WTC11 (cell line): Measurements from ENCODE around the gene FHOD3. TPM values are rescaled to one million over a fixed set of nuclear protein-coding genes. Genes with fewer than 3 reads are reported as not detected.

Source experiments
- ATAC-seq: fragments of 200-7000 bp; cut with Tn5 transposase; 2 replicates; pipeline ENCODE4 v1.10.0; 2021; ENCODE audit warnings: mild to moderate bottlenecking, moderate library complexity
- CTCF ChIA-PET: fragments of 300-600 bp; sonication (Branson Sonifier 250); formaldehyde crosslinking; loops from one replicate; lab custom pipeline; 2021; ENCODE audit warnings: antibody characterized with exemption; lab: Charles Lee
- POLR2A ChIA-PET: fragments of 350-600 bp; sonication (Branson Sonifier 250); formaldehyde crosslinking; loops from one replicate; lab custom pipeline; 2021; ENCODE audit warnings: antibody characterized with exemption; lab: Charles Lee
- DNase-seq: peaks from one replicate; pipeline ENCODE4 v3.0.0; 2021; ENCODE audit warnings: low spot score
- H3K27ac Mint-ChIP-seq: 2 replicates; pipeline ENCODE4 v1.8.0; 2021; ENCODE audit warnings: mixed read lengths
- H3K27me3 Mint-ChIP-seq: 2 replicates; pipeline ENCODE4 v1.8.0; 2021; ENCODE audit warnings: low read depth, mild to moderate bottlenecking, moderate library complexity, mixed read lengths
- H3K36me3 Mint-ChIP-seq: 2 replicates; pipeline ENCODE4 v1.8.0; 2021; ENCODE audit warnings: mixed read lengths
- H3K4me1 Mint-ChIP-seq: 2 replicates; pipeline ENCODE4 v1.8.0; 2022; ENCODE audit warnings: mixed read lengths
- H3K4me3 Mint-ChIP-seq: 2 replicates; pipeline ENCODE4 v1.8.0; 2021; ENCODE audit warnings: mild to moderate bottlenecking, moderate library complexity, mixed read lengths
- H3K9me3 Mint-ChIP-seq: 2 replicates; pipeline ENCODE4 v1.8.0; 2021; ENCODE audit warnings: mixed read lengths
- ETV6 ChIP-seq: sonication (generic); formaldehyde crosslinking; IDR thresholded peaks from 2 replicates; pipeline ENCODE4 v1.8.1; 2022; ENCODE audit warnings: mild to moderate bottlenecking, missing genetic modification reagents
- FOXJ3 ChIP-seq: sonication (generic); formaldehyde crosslinking; IDR thresholded peaks from 2 replicates; pipeline ENCODE4 v1.9.0; 2021; ENCODE audit warnings: missing genetic modification reagents, mild to moderate bottlenecking, borderline replicate concordance
- FOXP1 ChIP-seq: sonication (generic); formaldehyde crosslinking; IDR thresholded peaks from 2 replicates; pipeline ENCODE4 v1.8.0; 2022; ENCODE audit warnings: missing genetic modification reagents, mild to moderate bottlenecking, moderate library complexity, borderline replicate concordance
- IRF1 ChIP-seq: sonication (generic); formaldehyde crosslinking; IDR thresholded peaks from 2 replicates; pipeline ENCODE4 v1.8.0; 2023; ENCODE audit warnings: missing genetic modification reagents
- MAX ChIP-seq: sonication (generic); formaldehyde crosslinking; IDR thresholded peaks from 2 replicates; pipeline ENCODE4 v1.8.0; 2022; ENCODE audit warnings: mild to moderate bottlenecking, missing genetic modification reagents
- NFE2L1 ChIP-seq: sonication (generic); formaldehyde crosslinking; IDR thresholded peaks from 2 replicates; pipeline ENCODE4 v1.8.1; 2023; ENCODE audit warnings: missing genetic modification reagents
- PREB ChIP-seq: sonication (generic); formaldehyde crosslinking; IDR thresholded peaks from 2 replicates; pipeline ENCODE4 v1.8.1; 2022; ENCODE audit warnings: mild to moderate bottlenecking, missing genetic modification reagents, moderate library complexity, borderline replicate concordance
- PRRX2 ChIP-seq: fragments of 250-450 bp; sonication (Bioruptor Pico); IDR thresholded peaks from 2 replicates; pipeline ENCODE4 v1.8.0; 2021; ENCODE audit warnings: mild to moderate bottlenecking
- RELA ChIP-seq: sonication (generic); formaldehyde crosslinking; IDR thresholded peaks from 2 replicates; pipeline ENCODE4 v1.8.1; 2022; ENCODE audit warnings: missing genetic modification reagents, mild to moderate bottlenecking, borderline replicate concordance
- SMAD4 ChIP-seq: sonication (generic); formaldehyde crosslinking; IDR thresholded peaks from 2 replicates; pipeline ENCODE4 v1.8.0; 2022; ENCODE audit warnings: mild to moderate bottlenecking, missing genetic modification reagents
- STAT6 ChIP-seq: sonication (generic); formaldehyde crosslinking; conservative IDR thresholded peaks from 2 replicates; pipeline ENCODE4 v1.8.1; 2023; ENCODE audit warnings: mild to moderate bottlenecking, low read depth, missing genetic modification reagents, moderate library complexity
- TCF7 ChIP-seq: sonication (generic); formaldehyde crosslinking; IDR thresholded peaks from 2 replicates; pipeline ENCODE4 v1.8.0; 2022; ENCODE audit warnings: mild to moderate bottlenecking, low read depth, missing genetic modification reagents, moderate library complexity
- ZNF121 ChIP-seq: sonication (generic); formaldehyde crosslinking; IDR thresholded peaks from 2 replicates; pipeline ENCODE4 v1.8.0; 2023; ENCODE audit warnings: missing genetic modification reagents
- ZNF138 ChIP-seq: sonication (generic); formaldehyde crosslinking; conservative IDR thresholded peaks from 2 replicates; pipeline ENCODE4 v1.8.1; 2022; ENCODE audit warnings: mild to moderate bottlenecking, moderate library complexity, missing genetic modification reagents
- ZNF232 ChIP-seq: sonication (generic); formaldehyde crosslinking; IDR thresholded peaks from 2 replicates; pipeline ENCODE4 v1.8.0; 2022; ENCODE audit warnings: mild to moderate bottlenecking, missing genetic modification reagents
- ZNF317 ChIP-seq: sonication (generic); formaldehyde crosslinking; IDR thresholded peaks from 2 replicates; pipeline ENCODE4 v1.8.1; 2023; ENCODE audit warnings: low read depth, mild to moderate bottlenecking, moderate library complexity, missing genetic modification reagents, borderline replicate concordance
- ZNF396 ChIP-seq: fragments of 250-450 bp; sonication (Bioruptor Pico); IDR thresholded peaks from 2 replicates; pipeline ENCODE4 v1.8.0; 2021; ENCODE audit warnings: mild to moderate bottlenecking, moderate library complexity, borderline replicate concordance
- total RNA-seq: library from RNA; stranded (reverse); gene quantifications from 3 replicates; pipeline ENCODE4 v1.2.3, GENCODE V29; 2021
- TF ChIP-seq, protein P1 (sequence below): sonication (generic); formaldehyde crosslinking; IDR thresholded peaks from 2 replicates; pipeline ENCODE4 v1.8.1; 2022; ENCODE audit warnings: low read depth, missing genetic modification reagents, borderline replicate concordance
- TF ChIP-seq, protein P2 (sequence below): fragments of 250-450 bp; sonication (Bioruptor Pico); IDR thresholded peaks from 2 replicates; pipeline ENCODE4 v2.1.2; 2022; ENCODE audit warnings: mild to moderate bottlenecking, moderate library complexity
- TF ChIP-seq, protein P3 (sequence below): sonication (generic); formaldehyde crosslinking; IDR thresholded peaks from 2 replicates; pipeline ENCODE4 v1.8.0; 2022; ENCODE audit warnings: missing genetic modification reagents

The FHOD3 gene
- total RNA-seq, 1 experiment from 2014 or later: 3.8 TPM

GRCh38 chr18:36440614-36441013 is 143.1 kb downstream of the FHOD3 start:
- Mint-ChIP-seq H3K4me3 (no peak overlapping the region), H3K4me1 (no peaks in the 10 kb centered on the region), H3K27me3 (no peaks in the 10 kb centered on the region; the same call in 1 of the 2 replicates), H3K9me3 (peaks cover 22% of the 10 kb centered on the region), H3K27ac (no peak overlapping the region), H3K36me3 (peaks cover 15% of the 10 kb centered on the region)
- DNase-seq (no peak), ATAC-seq (no peak)
- ChIA-PET CTCF (interaction anchor here (0.8 to 1.1 kb wide), 2 partner anchors 29 to 247 kb away, joined by 3 read pairs; no protein-coding TSS in a partner anchor), POLR2A (no interaction called here)
- no peak for TF ChIP-seq STAT6 (CRISPR knock-in tag)
- no peak for TF ChIP-seq PREB (CRISPR knock-in tag)
- TF ChIP-seq RELA (CRISPR knock-in tag): no peak
- no peak for TF ChIP-seq ZNF232 (CRISPR knock-in tag)
- TF ChIP-seq ZNF396 (CRISPR knock-in tag): no peak
- TF ChIP-seq, protein P1, sequence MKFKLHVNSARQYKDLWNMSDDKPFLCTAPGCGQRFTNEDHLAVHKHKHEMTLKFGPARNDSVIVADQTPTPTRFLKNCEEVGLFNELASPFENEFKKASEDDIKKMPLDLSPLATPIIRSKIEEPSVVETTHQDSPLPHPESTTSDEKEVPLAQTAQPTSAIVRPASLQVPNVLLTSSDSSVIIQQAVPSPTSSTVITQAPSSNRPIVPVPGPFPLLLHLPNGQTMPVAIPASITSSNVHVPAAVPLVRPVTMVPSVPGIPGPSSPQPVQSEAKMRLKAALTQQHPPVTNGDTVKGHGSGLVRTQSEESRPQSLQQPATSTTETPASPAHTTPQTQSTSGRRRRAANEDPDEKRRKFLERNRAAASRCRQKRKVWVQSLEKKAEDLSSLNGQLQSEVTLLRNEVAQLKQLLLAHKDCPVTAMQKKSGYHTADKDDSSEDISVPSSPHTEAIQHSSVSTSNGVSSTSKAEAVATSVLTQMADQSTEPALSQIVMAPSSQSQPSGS (CRISPR knock-in tag): no peak
- no peak for TF ChIP-seq ETV6
- no peak for TF ChIP-seq TCF7
- no peak for TF ChIP-seq ZNF138 (CRISPR knock-in tag)
- TF ChIP-seq IRF1 (CRISPR knock-in tag): no peak
- TF ChIP-seq PRRX2 (CRISPR knock-in tag): no peak

DNA sequence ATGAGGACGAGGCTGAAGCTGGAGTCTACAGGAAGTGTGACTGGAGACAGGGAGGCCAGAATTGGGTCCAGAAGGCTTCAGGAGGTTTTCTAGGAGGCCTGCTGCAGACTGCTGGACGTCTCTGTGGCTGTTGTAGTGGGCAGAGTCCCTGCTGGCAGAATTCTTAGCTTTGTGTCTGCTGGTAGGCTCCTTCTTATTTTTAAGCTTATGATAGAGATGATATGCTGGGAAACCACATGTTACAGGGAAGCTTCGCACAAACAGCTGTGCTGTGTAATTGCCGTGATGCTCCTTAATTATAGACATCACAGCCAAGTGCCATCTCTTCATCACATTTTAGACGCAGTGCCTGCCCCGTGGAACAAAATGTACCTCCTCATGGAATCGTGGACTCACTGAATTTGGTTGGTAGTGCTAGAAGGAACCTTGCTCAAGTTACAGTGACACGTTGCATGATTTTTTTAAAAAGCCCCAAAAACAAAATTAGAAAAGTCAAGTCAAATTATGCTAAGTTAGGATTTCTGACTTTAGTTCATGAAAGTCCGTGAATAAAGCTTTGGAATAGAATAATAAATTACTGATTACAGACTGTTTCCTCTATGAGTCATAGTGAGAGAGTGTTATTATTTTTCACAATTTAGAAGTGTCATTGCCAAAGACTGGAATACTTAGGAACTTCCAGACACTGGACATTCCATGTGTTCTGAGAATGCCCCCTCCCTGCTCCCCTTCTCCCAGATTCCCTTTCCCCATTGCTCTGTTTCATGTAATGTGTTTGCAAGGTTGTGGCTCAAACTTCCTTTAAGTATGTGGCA is 144.1 kb downstream of the FHOD3 start:
- Mint-ChIP-seq H3K27me3 (no peaks in the 10 kb centered on the region; the same call in 1 of the 2 replicates), H3K27ac (no peak overlapping the region), H3K4me1 (peaks cover 5% of the 10 kb centered on the region), H3K9me3 (peaks cover 22% of the 10 kb centered on the region), H3K36me3 (peaks cover 15% of the 10 kb centered on the region), H3K4me3 (no peak overlapping the region)
- no peak for ATAC-seq
- POLR2A ChIA-PET: no interaction called here
- CTCF ChIA-PET: interaction anchor here (0.8 to 1.0 kb wide), 2 partner anchors 29 to 30 kb away, joined by 3 to 4 read pairs; no protein-coding TSS in a partner anchor
- no peak for DNase-seq
- TF ChIP-seq SMAD4 (no peak), NFE2L1 (CRISPR knock-in tag) (no peak), ZNF121 (CRISPR knock-in tag) (no peak), ZNF232 (CRISPR knock-in tag) (no peak), MAX (CRISPR knock-in tag) (no peak), FOXP1 (CRISPR knock-in tag) (no peak), FOXJ3 (CRISPR knock-in tag) (no peak), TCF7 (no peak), ZNF317 (CRISPR knock-in tag) (no peak)
- TF ChIP-seq, protein P1 (CRISPR knock-in tag): no peak
- TF ChIP-seq, protein P2, sequence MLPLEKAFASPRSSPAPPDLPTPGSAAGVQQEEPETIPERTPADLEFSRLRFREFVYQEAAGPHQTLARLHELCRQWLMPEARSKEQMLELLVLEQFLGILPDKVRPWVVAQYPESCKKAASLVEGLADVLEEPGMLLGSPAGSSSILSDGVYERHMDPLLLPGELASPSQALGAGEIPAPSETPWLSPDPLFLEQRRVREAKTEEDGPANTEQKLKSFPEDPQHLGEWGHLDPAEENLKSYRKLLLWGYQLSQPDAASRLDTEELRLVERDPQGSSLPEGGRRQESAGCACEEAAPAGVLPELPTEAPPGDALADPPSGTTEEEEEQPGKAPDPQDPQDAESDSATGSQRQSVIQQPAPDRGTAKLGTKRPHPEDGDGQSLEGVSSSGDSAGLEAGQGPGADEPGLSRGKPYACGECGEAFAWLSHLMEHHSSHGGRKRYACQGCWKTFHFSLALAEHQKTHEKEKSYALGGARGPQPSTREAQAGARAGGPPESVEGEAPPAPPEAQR (CRISPR knock-in tag): no peak
- TF ChIP-seq, protein P3, sequence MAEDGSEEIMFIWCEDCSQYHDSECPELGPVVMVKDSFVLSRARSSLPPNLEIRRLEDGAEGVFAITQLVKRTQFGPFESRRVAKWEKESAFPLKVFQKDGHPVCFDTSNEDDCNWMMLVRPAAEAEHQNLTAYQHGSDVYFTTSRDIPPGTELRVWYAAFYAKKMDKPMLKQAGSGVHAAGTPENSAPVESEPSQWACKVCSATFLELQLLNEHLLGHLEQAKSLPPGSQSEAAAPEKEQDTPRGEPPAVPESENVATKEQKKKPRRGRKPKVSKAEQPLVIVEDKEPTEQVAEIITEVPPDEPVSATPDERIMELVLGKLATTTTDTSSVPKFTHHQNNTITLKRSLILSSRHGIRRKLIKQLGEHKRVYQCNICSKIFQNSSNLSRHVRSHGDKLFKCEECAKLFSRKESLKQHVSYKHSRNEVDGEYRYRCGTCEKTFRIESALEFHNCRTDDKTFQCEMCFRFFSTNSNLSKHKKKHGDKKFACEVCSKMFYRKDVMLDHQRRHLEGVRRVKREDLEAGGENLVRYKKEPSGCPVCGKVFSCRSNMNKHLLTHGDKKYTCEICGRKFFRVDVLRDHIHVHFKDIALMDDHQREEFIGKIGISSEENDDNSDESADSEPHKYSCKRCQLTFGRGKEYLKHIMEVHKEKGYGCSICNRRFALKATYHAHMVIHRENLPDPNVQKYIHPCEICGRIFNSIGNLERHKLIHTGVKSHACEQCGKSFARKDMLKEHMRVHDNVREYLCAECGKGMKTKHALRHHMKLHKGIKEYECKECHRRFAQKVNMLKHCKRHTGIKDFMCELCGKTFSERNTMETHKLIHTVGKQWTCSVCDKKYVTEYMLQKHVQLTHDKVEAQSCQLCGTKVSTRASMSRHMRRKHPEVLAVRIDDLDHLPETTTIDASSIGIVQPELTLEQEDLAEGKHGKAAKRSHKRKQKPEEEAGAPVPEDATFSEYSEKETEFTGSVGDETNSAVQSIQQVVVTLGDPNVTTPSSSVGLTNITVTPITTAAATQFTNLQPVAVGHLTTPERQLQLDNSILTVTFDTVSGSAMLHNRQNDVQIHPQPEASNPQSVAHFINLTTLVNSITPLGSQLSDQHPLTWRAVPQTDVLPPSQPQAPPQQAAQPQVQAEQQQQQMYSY (CRISPR knock-in tag): no peak
